Fibroblast of mammary gland (primary cell): ENCODE data around the gene PDXP.
A peak's percentile ranks its signal among the peaks of the same experiment; 100 is the strongest.

Source experiments
- DNase-seq: peaks from one replicate; pipeline ENCODE4 v3.0.0-alpha.2; 2010; ENCODE audit warnings: low read depth
- H3K4me3 ChIP-seq: 2 replicates; pipeline ENCODE4 v1.5.1; 2011; ENCODE audit warnings: low read depth, mild to moderate bottlenecking, low read length, moderate library complexity; ENCODE audit not compliant: control insufficient read depth
- CTCF ChIP-seq: conservative IDR thresholded peaks from 2 replicates; pipeline ENCODE4 v1.5.1; 2011; ENCODE audit warnings: low read depth, low read length, inconsistent platforms; ENCODE audit not compliant: control insufficient read depth, insufficient read depth

PDXP gene

GRCh38 chr22:37624017-37624365 lies 34.5 kb upstream of the PDXP start:
- TF ChIP-seq CTCF: no peak
- DNase-seq: no peak
- H3K4me3 ChIP-seq: no peak overlapping the region

GRCh38 chr22:37624876-37625275 lies 33.6 kb upstream of the PDXP start:
- DNase-seq: no peak
- TF ChIP-seq CTCF: no peak
- H3K4me3 ChIP-seq: no peak overlapping the region

GRCh38 chr22:37625737-37626136 lies 32.8 kb upstream of the PDXP start:
- DNase-seq: no peak
- no peak overlapping the region for H3K4me3 ChIP-seq
- TF ChIP-seq CTCF: no peak

GRCh38 chr22:37626144-37626543 lies 32.4 kb upstream of the PDXP start:
- DNase-seq: peak; percentile 51

GRCh38 chr22:37626556-37627075 lies 31.9 kb upstream of the PDXP start:
- H3K4me3 ChIP-seq: no peak overlapping the region
- DNase-seq: no peak
- no peak for TF ChIP-seq CTCF

More at GRCh38 chr22:37626144-37626543, 32.4 kb upstream of the PDXP start:
- no peak for TF ChIP-seq CTCF
- H3K4me3 ChIP-seq: no peak overlapping the region

- no peak overlapping the region for H3K4me3 ChIP-seq
- no peak for TF ChIP-seq CTCF
- DNase-seq: no peak
These were observed 31.4 kb upstream of the PDXP start for GRCh38 chr22:37627121-37627520.

GRCh38 chr22:37627545-37627944 lies 31.0 kb upstream of the PDXP start:
- DNase-seq: no peak
- no peak overlapping the region for H3K4me3 ChIP-seq
- TF ChIP-seq CTCF: no peak
